Hepatocyte (in vitro differentiated cells): ENCODE results near the gene VPS41.

ENCODE experiments used
- EZH2 ChIP-seq: fragments of 200-600 bp; sonication (generic); IDR thresholded peaks from 2 replicates; pipeline ENCODE4 v1.6.1; 2016; ENCODE audit warnings: antibody characterized with exemption, mild to moderate bottlenecking, borderline replicate concordance
- EZH2phosphoT487 ChIP-seq: fragments of 200-600 bp; sonication (generic); IDR thresholded peaks from one replicate; pipeline ENCODE4 v1.6.1; 2018; ENCODE audit warnings: antibody characterized with exemption, mild to moderate bottlenecking, low read depth, moderate library complexity; ENCODE audit not compliant: unreplicated experiment, severe bottlenecking
- TF ChIP-seq, protein P1 (sequence below): fragments of 200-600 bp; sonication (generic); IDR thresholded peaks from 2 replicates; pipeline ENCODE4 v1.5.1; 2016; ENCODE audit warnings: antibody characterized with exemption, mild to moderate bottlenecking; ENCODE audit not compliant: poor library complexity

DNA sequence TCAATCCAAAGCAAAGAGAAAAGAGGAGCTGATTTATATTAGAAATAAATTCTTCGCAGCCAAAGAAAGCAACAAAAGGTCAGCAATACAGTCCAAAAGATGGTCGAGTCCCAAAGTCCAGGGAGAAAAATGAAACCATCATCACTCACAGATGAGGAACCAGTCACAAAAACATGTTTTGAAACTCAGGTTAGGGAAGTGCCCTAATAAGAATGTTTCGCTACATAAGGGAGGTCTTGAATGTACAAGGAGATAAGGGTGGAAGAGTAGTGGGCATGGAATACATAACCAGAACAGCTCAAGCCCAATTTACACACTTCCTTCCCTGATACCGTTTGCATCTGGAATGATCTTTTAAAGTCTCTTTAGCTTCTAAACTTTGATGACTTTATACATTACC, 53.6 kb downstream of the VPS41 start:
- TF ChIP-seq, protein P1, sequence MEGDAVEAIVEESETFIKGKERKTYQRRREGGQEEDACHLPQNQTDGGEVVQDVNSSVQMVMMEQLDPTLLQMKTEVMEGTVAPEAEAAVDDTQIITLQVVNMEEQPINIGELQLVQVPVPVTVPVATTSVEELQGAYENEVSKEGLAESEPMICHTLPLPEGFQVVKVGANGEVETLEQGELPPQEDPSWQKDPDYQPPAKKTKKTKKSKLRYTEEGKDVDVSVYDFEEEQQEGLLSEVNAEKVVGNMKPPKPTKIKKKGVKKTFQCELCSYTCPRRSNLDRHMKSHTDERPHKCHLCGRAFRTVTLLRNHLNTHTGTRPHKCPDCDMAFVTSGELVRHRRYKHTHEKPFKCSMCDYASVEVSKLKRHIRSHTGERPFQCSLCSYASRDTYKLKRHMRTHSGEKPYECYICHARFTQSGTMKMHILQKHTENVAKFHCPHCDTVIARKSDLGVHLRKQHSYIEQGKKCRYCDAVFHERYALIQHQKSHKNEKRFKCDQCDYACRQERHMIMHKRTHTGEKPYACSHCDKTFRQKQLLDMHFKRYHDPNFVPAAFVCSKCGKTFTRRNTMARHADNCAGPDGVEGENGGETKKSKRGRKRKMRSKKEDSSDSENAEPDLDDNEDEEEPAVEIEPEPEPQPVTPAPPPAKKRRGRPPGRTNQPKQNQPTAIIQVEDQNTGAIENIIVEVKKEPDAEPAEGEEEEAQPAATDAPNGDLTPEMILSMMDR, result no peak
- no peak for TF ChIP-seq EZH2
- no peak for TF ChIP-seq EZH2phosphoT487
